HG03280 (cell line): ENCODE results near the gene KIF2A.
"Not testable (repeated sequence)": the region's sequence is repeated elsewhere in the genome, so short reads cannot be mapped to it uniquely, and the experiment has no call there.

Experiments
- ATAC-seq: cut with Tn5 transposase; IDR thresholded peaks from one replicate; pipeline ENCODE4 v1.9.1; 2021; ENCODE audit warnings: mild to moderate bottlenecking, moderate library complexity; ENCODE audit not compliant: unreplicated experiment

KIF2A gene

GRCh38 chr5:62289813-62290212, 16.2 kb upstream of the KIF2A start:
- ATAC-seq = no peak

- ATAC-seq = not testable (repeated sequence)
These were observed 14.2 kb upstream of the KIF2A start for GRCh38 chr5:62291829-62292228.

- ATAC-seq = no peak
These were observed 9.0 kb upstream of the KIF2A start for GRCh38 chr5:62296998-62297397.

DNA sequence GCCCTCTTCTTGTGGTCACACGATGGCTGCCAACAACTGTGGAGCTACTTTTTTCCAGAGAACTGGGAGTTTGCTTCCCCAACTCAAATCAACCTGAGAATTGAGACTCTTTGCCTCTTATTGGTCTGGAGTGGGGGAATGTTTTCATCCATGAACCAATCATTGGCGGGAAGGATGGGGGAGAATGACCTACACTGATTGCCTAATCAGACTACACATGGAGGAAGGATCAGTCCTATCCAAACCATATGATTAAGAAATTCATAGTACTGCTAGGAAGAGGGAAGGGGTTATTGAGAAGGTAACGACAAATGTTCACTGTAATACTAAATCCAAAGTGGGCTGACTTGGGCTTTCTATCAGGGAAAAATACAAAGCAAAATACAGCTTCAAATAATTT, 7.9 kb upstream of the KIF2A start:
- ATAC-seq = no peak

DNA sequence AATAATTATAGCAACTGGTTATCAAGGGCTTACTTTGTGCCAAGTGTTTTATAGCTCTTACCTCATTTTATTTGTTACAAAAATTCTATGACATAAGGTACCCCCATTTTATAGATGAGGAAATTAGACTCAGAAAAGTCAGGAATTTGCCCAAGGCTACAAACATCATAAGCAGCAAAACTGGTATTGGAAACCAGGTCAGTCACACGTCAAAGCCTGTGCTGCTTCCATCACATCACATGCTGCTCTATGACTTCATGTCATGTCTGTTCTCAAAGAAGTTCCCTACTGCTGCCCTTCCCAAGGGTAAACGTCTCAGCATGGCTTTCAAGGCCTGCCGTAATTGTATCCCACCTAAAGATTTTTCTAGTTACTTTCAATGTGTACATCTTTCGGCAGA, 6.9 kb upstream of the KIF2A start:
- no peak for ATAC-seq

- no peak for ATAC-seq
These were observed 6.4 kb upstream of the KIF2A start for GRCh38 chr5:62299600-62299999.

DNA sequence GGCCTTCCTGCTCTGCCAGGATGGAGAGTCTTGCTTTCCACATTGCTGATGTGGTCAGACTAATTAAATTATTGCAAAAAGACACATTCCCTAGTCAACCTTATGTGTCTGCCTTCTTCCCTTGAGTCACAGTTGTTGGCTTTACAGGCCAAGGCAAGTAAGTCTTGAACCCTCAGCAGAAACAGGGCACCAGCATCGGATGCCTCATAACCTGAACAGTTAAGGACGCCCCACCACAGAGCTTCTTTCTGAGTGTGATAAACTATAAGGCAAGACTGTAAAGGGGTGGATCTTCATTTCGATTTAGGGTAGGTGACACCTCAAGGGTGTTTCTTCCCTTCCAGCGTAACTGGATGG, 670 bp upstream of the KIF2A start:
- ATAC-seq = no peak

DNA sequence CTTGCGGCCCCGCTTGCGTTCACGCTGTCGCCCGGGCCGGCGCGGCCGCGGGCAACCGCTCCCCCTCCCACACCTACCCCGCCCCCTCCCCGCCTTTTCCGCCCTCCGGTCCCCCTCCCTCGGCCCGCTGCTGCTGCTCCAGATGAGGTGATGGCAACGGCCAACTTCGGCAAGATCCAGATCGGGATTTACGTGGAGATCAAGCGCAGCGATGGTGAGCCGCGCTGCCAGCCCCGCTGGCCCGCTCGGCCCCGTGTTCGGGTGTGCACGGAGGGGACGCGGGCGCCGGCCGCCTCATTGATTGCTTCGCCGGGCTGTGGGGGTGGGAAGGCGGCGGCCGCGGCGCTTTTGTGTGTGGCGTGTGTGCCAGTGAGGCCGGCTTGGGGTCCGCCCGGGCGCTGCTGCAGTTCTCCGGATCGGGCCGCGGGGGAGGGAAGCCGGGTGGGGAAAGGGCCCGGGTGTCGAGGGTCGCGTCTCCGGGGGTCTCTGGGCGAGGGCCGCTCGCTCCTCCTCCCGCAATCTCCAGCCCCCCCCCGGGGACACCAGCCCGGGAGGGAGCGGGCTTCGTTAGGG, 403 bp downstream of the KIF2A start:
- peak; percentile 21 for ATAC-seq

DNA sequence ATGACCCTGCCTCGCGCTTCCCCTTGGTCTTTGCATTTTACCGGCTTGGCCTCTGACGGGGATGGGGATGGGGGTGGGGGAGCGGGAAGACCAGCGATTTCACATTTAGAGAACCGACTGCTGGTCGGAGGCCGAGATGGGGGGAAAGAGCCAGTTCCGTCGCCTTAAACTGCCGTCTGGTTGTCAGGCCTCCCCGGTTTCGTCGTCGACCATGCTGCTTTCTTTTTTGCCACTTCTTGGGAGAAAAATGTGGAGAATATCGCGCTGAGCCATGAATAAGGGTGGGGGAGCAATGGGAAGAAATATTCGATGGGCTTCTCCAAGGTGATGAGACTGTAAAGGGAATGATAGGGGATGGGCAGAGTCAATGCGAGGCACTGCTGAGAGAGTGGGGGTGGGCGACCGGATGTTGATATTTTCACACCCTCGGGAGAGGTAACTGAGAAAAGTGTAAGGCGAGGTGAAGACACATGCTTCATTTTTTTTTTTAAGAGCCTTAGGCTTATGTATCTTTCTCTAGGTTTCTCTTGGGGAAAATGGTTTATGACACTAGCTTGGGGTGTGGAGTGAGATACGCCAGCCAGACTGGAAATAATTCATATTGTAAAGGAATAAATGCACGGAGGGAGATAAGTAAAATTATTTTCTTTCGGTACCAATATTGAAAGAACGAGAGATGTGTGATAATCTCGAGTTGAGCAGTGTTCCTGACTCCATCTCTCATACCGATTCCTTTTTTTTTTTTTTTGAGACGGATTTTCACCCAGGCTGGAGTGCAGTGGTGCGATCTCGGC, 1.1 kb downstream of the KIF2A start:
- peak; percentile 0 for ATAC-seq

DNA sequence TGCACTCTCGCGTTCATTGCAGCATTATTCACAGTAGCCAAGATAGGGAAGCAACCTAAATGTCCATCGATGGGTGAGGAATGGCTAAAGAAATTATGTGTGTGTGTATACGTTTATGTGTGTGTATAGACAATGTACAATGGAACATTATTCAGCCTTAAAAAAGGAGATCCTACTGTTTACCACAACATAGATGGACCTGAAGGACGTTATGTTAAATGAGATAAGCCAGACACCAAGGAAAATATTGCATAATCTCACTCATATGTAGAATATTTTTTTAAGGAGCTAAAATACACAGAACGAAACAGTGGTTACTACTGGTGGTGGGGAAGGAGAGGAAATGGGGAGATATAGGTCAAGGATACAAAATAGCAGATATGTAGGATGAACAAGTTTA, 2.4 kb downstream of the KIF2A start:
- no peak for ATAC-seq

DNA sequence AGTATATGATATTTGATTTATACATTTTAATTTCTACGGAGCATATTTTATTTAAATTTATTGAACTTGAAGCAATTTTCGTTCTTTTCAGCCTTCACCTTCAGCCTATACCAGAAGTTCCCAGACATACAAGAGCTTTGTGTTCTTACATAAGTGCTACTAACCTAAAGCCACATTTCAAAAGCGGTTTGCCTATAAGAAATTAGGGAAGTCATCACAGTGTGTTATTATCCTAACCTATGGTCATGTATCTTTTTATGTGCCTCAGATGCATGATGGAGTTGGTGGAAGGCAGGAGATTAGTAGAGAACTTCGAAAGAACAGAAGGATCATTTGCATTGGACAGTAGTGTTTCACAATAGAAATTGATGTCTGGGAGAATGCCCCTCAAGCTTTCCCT, 3.1 kb downstream of the KIF2A start:
- no peak for ATAC-seq

GRCh38 chr5:62310426-62311143, 4.6 kb downstream of the KIF2A start:
- no peak for ATAC-seq

- no peak for ATAC-seq
These were observed 6.0 kb downstream of the KIF2A start for GRCh38 chr5:62312036-62312435.

- ATAC-seq = no peak
These were observed 6.7 kb downstream of the KIF2A start for GRCh38 chr5:62312674-62313073.

GRCh38 chr5:62314213-62314830, 8.3 kb downstream of the KIF2A start:
- no peak for ATAC-seq

DNA sequence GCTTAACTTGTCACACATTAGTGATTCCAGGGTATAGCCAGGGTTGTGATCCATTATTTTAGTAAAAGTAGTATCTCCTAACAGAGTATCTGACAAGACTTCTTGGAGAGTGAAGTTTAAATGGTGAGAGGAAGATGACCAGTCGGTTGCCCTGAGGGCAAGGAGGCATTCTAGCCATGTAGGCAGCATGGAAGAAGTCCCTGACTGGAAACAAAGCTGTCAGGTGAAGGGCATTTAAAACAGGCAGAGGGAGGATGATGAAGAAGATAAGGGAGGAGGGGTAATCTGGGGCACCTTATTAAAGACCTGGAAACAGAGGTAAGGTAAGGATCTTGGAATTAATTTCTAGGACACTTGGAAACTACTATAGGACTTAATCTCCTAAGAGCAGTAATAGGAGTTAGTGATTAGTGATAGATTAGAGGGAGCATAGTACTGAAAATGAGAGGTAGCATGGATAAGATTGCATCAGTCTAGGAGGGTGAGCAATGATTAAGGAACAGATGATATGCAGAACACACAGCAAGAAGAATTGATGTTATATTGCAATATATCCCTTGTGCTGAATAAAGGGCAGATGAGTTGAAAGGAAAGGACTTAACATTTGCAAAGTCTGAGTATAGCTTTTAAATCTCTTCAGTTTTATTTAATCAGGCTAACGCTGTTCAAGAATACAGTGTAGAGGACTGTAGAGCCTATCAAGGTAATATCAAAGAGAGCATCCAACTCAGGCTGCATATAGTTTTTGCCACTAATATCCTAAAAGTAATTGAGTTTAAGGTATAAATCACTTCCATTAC, 9.6 kb downstream of the KIF2A start:
- ATAC-seq = no peak

GRCh38 chr5:62316176-62316502, 10.1 kb downstream of the KIF2A start:
- no peak for ATAC-seq

DNA sequence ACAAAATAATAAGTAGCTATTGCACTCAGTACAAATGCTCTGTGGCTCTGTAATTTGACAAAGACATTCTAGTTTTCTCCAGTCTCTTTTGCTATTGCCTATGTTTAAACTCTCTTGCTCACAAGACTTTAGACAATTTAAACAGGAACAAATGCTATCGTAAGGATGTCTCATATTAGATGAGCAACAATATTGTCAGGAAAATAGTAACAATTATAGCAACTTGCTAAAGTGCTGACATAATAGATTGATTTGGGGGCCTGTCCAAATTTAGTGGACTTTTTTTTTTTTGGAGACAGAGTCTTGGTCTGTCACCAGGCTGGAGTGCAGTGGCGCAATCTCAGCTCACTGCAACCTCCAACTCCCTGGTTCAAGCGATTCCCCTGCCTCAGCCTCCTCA, 11.8 kb downstream of the KIF2A start:
- no peak for ATAC-seq

- ATAC-seq = no peak
These were observed 16.5 kb downstream of the KIF2A start for GRCh38 chr5:62322484-62322883.

DNA sequence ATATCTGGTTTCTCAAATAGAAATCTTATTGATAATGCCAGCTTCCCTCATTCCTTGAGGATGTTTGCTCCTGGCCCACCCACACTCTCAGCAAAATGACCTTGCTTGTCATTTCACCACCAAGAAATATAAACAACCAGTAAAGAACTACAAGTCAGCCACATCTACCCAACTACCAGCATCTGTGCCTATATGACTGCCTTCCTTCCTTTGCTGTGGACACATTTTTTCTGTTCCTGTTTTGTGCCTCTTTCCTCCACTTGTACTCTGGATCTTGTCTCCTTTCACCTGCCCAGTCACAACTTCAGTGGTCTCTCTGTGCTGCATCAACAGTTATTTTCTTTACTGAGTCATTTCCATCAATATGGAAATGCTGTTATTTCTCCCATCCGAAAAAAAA, 20.3 kb downstream of the KIF2A start:
- peak; percentile 72 for ATAC-seq

GRCh38 chr5:62326702-62327101, 20.7 kb downstream of the KIF2A start:
- ATAC-seq = no peak
